T47D (cell line): ENCODE measurements around the gene CENPVL2.
A peak's percentile ranks its signal among the peaks of the same experiment; 100 is the strongest.
"Not testable (repeated sequence)": the region's sequence is repeated elsewhere in the genome, so short reads cannot be mapped to it uniquely, and the experiment has no call there.

Experiments
- DNase-seq, 2 experiments: peaks; one replicate each; pipeline versions ENCODE4 v3.0.0 to v3.0.0-alpha.2; 2011 to 2012; ENCODE audit warnings: low read depth in 1 of 2, low spot score in 1 of 2
- JUND ChIP-seq: IDR thresholded peaks from 2 replicates; pipeline ENCODE4 v1.6.1; 2012; ENCODE audit warnings: low read depth
- in situ Hi-C: cut with HindIII; loops from 2 replicates; pipeline ENCODE4 v1.10.0; 2016; ENCODE audit warnings: low sequenced_read_pairs, low pct_unique_long_range_greater_than_20kb

The CENPVL2 gene

DNA sequence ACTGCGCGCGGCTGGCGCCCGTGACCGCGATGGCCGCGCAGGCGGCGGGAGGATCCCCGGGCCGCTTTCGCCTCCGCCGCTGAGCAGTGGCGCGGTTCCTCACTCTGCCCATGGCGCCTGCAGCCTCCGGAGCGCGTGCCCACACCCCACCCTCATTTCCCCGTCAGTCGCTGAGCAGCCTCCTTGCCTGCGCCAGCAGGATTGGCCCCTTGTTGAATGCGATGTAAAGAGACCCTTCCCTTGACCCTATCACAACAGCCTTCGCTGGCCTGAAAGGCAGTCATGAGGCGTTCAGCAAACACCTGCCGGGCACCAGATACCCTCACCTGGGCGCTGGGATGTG lies at the start of gene CENPVL2:
Gene CENPVL2, minus strand, starts transcription at position 112 of the 343 bp plus-strand sequence. Its CDS starts 0 bp downstream, at position 112.
- in situ Hi-C loops, DNase-seq: not testable (repeated sequence)

DNA sequence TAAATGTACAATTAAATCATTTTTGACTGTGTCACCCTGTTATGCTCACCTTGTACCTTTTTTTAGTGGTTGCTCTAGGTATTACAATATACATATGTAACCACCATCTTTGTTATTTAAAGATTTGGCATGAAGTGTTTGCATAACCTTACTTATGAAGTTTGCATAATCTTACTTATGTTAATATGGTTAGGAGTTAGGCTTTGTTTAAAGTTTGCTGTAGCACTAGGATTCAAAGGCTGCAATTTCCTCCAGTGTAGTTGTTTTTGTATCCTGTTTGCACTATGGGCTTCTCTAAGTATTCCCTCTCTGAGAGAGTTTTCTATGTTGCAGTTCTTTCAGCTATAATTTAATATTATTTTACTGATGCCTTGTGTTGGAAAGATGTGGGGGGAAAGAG lies 45.6 kb upstream of the CENPVL2 start:
- DNase-seq: no peak
- no peak for TF ChIP-seq JUND
- in situ Hi-C loops: no loop called here

DNA sequence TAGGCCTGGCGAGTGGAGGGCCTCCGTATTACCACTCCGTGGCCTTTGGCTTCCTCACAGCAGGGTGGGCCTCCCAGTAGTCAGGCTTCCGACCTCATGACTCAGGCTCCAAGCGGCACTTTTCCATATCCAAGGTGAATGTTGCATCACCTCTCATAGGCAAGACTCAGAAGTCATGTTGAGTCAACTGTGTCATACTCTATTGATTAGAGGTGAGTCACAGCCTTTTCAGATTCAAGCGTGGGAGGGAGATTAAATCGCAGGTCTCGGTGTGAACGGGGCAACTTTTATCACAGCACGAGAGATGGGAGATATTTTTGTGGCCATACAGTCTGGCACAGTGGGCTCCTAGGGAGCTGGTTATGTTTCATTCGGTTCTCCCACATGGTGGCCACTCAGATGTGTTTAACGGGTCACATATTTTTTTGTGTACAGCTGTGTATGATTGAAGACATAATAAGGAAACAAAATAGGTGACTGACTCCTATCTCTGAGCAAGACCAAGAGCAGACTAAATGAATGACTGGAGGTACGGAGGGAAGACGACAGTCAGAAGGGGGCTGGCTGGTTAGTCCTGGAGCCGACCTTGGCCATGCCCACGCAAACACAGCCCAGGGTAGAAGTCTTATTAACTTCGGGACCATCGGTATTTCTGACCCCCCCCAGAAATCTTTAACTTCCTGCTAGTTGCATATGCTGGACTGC lies 30.5 kb upstream of the CENPVL2 start:
- DNase-seq, in situ Hi-C loops: not testable (repeated sequence)

- in situ Hi-C loops, DNase-seq: not testable (repeated sequence)
Observed at GRCh38 chrX:51710277-51711164, 27.9 kb upstream of the CENPVL2 start, which contains the start of gene CENPVL1. Gene CENPVL1, plus strand, starts transcription at chrX:51710512. Its CDS starts 0 bp downstream, at chrX:51710512.

DNA sequence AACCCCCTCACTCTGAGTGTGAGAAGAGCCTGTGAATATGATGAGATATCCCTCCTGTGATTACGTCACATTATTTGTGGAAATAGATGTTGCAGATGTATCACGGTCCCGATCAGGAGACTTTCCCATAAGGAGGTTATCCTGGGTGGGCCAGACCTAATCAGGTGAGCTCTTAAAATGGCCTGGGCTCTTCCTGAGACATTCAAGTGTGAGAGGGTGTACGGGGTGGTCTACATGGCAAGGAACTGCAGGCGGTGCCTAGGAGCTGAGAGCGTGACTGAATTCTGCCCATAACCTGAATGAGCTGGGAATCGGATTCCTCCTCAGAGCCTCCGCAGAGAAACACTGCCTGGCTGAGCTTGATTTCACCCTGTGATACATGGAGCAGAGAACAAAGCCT lies 14.8 kb upstream of the CENPVL2 start:
- in situ Hi-C loops: no loop called here
- no peak for DNase-seq
- no peak for TF ChIP-seq JUND

GRCh38 chrX:51694254-51694653 lies 11.6 kb upstream of the CENPVL2 start:
- in situ Hi-C loops: no loop called here
- no peak for TF ChIP-seq JUND
- DNase-seq: no peak

- DNase-seq, in situ Hi-C loops: not testable (repeated sequence)
Observed at GRCh38 chrX:51681808-51682719, 567 bp downstream of the CENPVL2 start.

DNA sequence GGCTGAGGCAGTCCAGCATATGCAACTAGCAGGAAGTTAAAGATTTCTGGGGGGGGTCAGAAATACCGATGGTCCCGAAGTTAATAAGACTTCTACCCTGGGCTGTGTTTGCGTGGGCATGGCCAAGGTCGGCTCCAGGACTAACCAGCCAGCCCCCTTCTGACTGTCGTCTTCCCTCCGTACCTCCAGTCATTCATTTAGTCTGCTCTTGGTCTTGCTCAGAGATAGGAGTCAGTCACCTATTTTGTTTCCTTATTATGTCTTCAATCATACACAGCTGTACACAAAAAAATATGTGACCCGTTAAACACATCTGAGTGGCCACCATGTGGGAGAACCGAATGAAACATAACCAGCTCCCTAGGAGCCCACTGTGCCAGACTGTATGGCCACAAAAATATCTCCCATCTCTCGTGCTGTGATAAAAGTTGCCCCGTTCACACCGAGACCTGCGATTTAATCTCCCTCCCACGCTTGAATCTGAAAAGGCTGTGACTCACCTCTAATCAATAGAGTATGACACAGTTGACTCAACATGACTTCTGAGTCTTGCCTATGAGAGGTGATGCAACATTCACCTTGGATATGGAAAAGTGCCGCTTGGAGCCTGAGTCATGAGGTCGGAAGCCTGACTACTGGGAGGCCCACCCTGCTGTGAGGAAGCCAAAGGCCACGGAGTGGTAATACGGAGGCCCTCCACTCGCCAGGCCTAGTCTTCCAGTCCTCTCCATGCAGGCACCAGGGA lies 2.8 kb downstream of the CENPVL2 start:
- DNase-seq, in situ Hi-C loops: not testable (repeated sequence)

GRCh38 chrX:51665981-51666380 lies 16.6 kb downstream of the CENPVL2 start:
- TF ChIP-seq JUND: no peak
- in situ Hi-C loops: no loop called here
- DNase-seq: no peak

DNA sequence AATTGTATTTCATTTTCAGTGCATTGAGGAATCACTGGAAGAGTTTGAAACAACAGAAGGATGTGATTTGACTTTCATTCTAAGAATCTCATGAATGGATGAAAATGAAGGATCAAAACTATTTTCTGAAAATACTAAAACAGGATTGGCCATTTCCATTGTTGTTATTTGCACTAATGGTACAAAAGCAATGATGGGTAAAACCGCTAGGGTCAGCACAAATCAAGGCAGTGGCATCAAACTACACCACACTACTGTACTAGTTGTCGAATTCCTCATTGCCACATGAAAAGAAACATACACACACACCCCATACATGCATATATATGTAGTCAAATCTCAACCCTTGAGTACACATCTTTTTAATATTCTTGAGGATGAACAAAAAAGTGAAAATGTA lies 39.3 kb downstream of the CENPVL2 start:
- TF ChIP-seq JUND: no peak
- in situ Hi-C loops: no loop called here
- DNase-seq: no peak

DNA sequence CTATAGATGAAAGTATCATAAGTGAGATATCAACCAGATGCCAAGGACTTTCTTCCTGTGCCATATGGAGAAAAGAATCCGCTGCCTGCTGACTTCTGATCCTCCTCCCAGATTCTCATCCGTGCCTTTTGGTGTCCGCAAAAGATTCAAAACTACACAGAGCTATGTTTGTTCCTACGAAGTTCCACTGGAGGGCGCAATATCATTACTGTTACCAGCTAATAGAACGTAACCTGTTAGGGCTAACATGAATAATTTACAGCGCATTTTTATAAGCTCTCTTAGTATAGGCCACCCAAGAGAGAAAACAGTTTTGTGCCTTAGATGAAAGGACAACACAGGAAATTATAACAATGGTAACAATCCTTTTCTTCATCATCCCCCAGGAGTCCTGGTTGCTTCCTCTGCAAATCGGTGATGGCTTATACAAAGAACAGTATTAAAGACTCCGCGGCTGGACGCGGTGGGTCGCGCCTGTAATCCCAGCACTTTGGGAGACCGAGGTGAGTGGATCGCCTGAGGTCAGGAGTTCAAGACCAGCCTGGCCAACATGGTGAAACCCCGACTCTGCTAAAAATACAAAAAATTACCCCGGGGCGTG lies 41.1 kb downstream of the CENPVL2 start:
- DNase-seq: peak in 1 of 2 experiments; percentile 55
- no peak for TF ChIP-seq JUND
- in situ Hi-C loops: no loop called here

DNA sequence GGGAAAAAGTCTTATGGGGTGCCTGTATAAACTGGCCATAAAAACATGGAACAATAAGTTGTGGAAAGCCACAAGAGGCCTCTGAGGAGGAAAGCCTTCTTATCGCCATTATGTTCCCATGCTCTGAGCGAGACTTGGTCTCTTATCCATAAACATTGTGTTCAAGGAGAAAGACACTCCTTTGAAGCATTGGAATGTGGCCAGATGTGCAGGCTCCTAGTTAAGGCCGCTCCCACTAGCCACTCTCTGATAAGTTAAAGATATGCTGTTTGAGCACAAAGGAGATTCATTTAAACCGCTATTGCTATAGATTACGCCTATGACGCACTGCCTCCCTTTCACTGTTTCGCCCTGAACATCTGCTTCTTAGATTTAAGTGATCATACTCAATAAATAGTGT lies 46.1 kb downstream of the CENPVL2 start:
- in situ Hi-C loops, DNase-seq: not testable (repeated sequence)
